OCI-LY1 (cell line): ENCODE results near the gene VMP1.
"Not testable (repeated sequence)": the region's sequence is repeated elsewhere in the genome, so short reads cannot be mapped to it uniquely, and the experiment has no call there.

Experiments used
- H2AFZ ChIP-seq: fragments of 200-600 bp; sonication (generic), shearing (Covaris generic); 2 replicates; pipeline ENCODE4 v1.6.0; 2014; ENCODE audit warnings: antibody characterized with exemption, mild to moderate bottlenecking, low read length
- H3F3A ChIP-seq: fragments of 200-600 bp; sonication (generic), shearing (Covaris generic); 2 replicates; pipeline ENCODE4 v1.6.0; 2014; ENCODE audit warnings: mild to moderate bottlenecking, antibody characterized with exemption, low read length, moderate library complexity; ENCODE audit not compliant: insufficient read depth
- H3K27ac ChIP-seq: fragments of 200-600 bp; sonication (generic); 2 replicates; pipeline ENCODE4 v1.5.1; 2014; ENCODE audit warnings: low read length, mixed run types, mild to moderate bottlenecking, low read depth; ENCODE audit not compliant: poor library complexity, severe bottlenecking
- H3K27me3 ChIP-seq: fragments of 200-600 bp; sonication (generic); 2 replicates; pipeline ENCODE4 v1.6.0; 2014; ENCODE audit warnings: antibody characterized with exemption, mild to moderate bottlenecking, low read length, moderate library complexity; ENCODE audit not compliant: insufficient read depth
- H3K36me3 ChIP-seq: fragments of 200-600 bp; sonication (generic); 2 replicates; pipeline ENCODE4 v1.6.1; 2014; ENCODE audit warnings: mild to moderate bottlenecking, antibody characterized with exemption, low read length, moderate library complexity, mixed read lengths; ENCODE audit not compliant: insufficient read depth
- H3K4me1 ChIP-seq: fragments of 200-600 bp; sonication (generic); 2 replicates; pipeline ENCODE4 v1.5.1; 2014; ENCODE audit warnings: mild to moderate bottlenecking, low read length, moderate library complexity; ENCODE audit not compliant: insufficient read depth, severe bottlenecking
- H3K4me2 ChIP-seq: fragments of 200-600 bp; sonication (generic), shearing (Covaris generic); 2 replicates; pipeline ENCODE4 v1.6.1; 2014; ENCODE audit warnings: low read length
- H3K4me3 ChIP-seq: fragments of 200-600 bp; sonication (generic); 2 replicates; pipeline ENCODE4 v1.5.1; 2014; ENCODE audit warnings: low read length, low read depth, mild to moderate bottlenecking, mixed read lengths; ENCODE audit not compliant: poor library complexity, severe bottlenecking
- H3K79me2 ChIP-seq: fragments of 200-600 bp; shearing (Covaris generic); 2 replicates; pipeline ENCODE4 v1.6.1; 2016; ENCODE audit warnings: mixed run types, low read length, mixed read lengths; ENCODE audit not compliant: insufficient read depth
- H3K9ac ChIP-seq: fragments of 200-600 bp; sonication (generic), shearing (Covaris generic); 2 replicates; pipeline ENCODE4 v1.6.1; 2014; ENCODE audit warnings: mild to moderate bottlenecking, low read length, mixed read lengths
- H3K9me2 ChIP-seq: fragments of 200-600 bp; sonication (generic), shearing (Covaris generic); 2 replicates; pipeline ENCODE4 v1.6.1; 2014; ENCODE audit warnings: low read depth, mild to moderate bottlenecking, low read length, mixed read lengths
- H3K9me3 ChIP-seq: fragments of 200-600 bp; shearing (Covaris generic); 2 replicates; pipeline ENCODE4 v1.6.1; 2014; ENCODE audit warnings: low read length, mixed read lengths
- H4K20me1 ChIP-seq: fragments of 200-600 bp; sonication (generic), shearing (Covaris generic); 2 replicates; pipeline ENCODE4 v1.6.0; 2016; ENCODE audit warnings: mild to moderate bottlenecking, low read length; ENCODE audit not compliant: insufficient read depth
- CTCF ChIP-seq: fragments of 200-600 bp; sonication (generic), shearing (Covaris generic); IDR thresholded peaks from 2 replicates; pipeline ENCODE4 v1.5.1; 2017; ENCODE audit warnings: mild to moderate bottlenecking, antibody characterized with exemption, low read length, moderate library complexity, mixed read lengths
- EZH2 ChIP-seq: fragments of 200-600 bp; sonication (generic), shearing (Covaris generic); IDR thresholded peaks from 2 replicates; pipeline ENCODE4 v1.8.0; 2017; ENCODE audit warnings: borderline replicate concordance, mixed run types, mild to moderate bottlenecking, antibody characterized with exemption, low read length, moderate library complexity, mixed read lengths

The VMP1 gene

GRCh38 chr17:59757881-59758385 is 50.5 kb downstream of the VMP1 start:
- Histone ChIP-seq H3K9ac (no peak overlapping the region), H3K9me2 (no peaks in the 10 kb centered on the region), H3K79me2 (no peaks in the 10 kb centered on the region), H3K27me3 (no peaks in the 10 kb centered on the region), H3K4me3 (no peak overlapping the region), H4K20me1 (no peaks in the 10 kb centered on the region), H3K9me3 (no peaks in the 10 kb centered on the region), H3K4me1 (peaks cover 16% of the 10 kb centered on the region), H3K36me3 (peaks cover 13% of the 10 kb centered on the region), H3F3A (0 out of 2 replicates have a peak, but pooled peaks cover 3% of the 10 kb centered on the region), H2AFZ (no peak overlapping the region), H3K4me2 (no peak overlapping the region), H3K27ac (no peak overlapping the region)
- TF ChIP-seq CTCF = no peak

GRCh38 chr17:59758998-59759651 is 51.7 kb downstream of the VMP1 start:
- H2AFZ ChIP-seq, H3K9ac ChIP-seq, H3F3A ChIP-seq, H3K4me3 ChIP-seq, H3K9me2 ChIP-seq, H3K4me2 ChIP-seq, H3K27me3 ChIP-seq, H3K79me2 ChIP-seq, H3K27ac ChIP-seq, H4K20me1 ChIP-seq, H3K9me3 ChIP-seq: not testable (repeated sequence)
- Histone ChIP-seq H3K4me1 (peaks cover 18% of the 10 kb centered on the region), H3K36me3 (peaks cover 13% of the 10 kb centered on the region)

- no peak overlapping the region for H2AFZ ChIP-seq
- H3K27ac ChIP-seq = no peak overlapping the region
- no peak overlapping the region for H3K4me3 ChIP-seq
- no peak overlapping the region for H3K9ac ChIP-seq
- no peak overlapping the region for H3K4me2 ChIP-seq
- no peaks in the 10 kb centered on the region for H3K9me3 ChIP-seq
- no peaks in the 10 kb centered on the region for H3F3A ChIP-seq
- no peaks in the 10 kb centered on the region for H4K20me1 ChIP-seq
- TF ChIP-seq EZH2 (no peak), CTCF (no peak)
- peaks cover 17% of the 10 kb centered on the region for H3K36me3 ChIP-seq
- H3K4me1 ChIP-seq = peaks cover 18% of the 10 kb centered on the region
- no peaks in the 10 kb centered on the region for H3K9me2 ChIP-seq
- no peaks in the 10 kb centered on the region for H3K79me2 ChIP-seq
- no peaks in the 10 kb centered on the region for H3K27me3 ChIP-seq
Observed at GRCh38 chr17:59760160-59760559, 52.7 kb downstream of the VMP1 start.

GRCh38 chr17:59761385-59762048 is 54.1 kb downstream of the VMP1 start:
- peaks cover 24% of the 10 kb centered on the region for H3K36me3 ChIP-seq

More at GRCh38 chr17:59761385-59762048, 54.1 kb downstream of the VMP1 start:
- Histone ChIP-seq H3K4me3 (no peak overlapping the region), H3K9me2 (no peaks in the 10 kb centered on the region), H4K20me1 (no peaks in the 10 kb centered on the region), H3K27ac (peak overlapping the region; percentile 44), H3F3A (no peaks in the 10 kb centered on the region), H2AFZ (no peak overlapping the region), H3K4me1 (peaks cover 18% of the 10 kb centered on the region), H3K4me2 (no peak overlapping the region), H3K9ac (no peak overlapping the region), H3K27me3 (no peaks in the 10 kb centered on the region), H3K9me3 (no peaks in the 10 kb centered on the region), H3K79me2 (no peaks in the 10 kb centered on the region)
- TF ChIP-seq CTCF (no peak), EZH2 (no peak)
